GM19397 (cell line): ENCODE results near the gene MITF.

Experiments used
- ATAC-seq: cut with Tn5 transposase; IDR thresholded peaks from one replicate; pipeline ENCODE4 v1.9.1; 2021; ENCODE audit warnings: mild to moderate bottlenecking, moderate library complexity; ENCODE audit not compliant: unreplicated experiment

MITF gene

GRCh38 chr3:70000563-70001081, 261.4 kb downstream of the MITF start:
- no peak for ATAC-seq

- no peak for ATAC-seq
Measured at GRCh38 chr3:70003119-70003518, 263.9 kb downstream of the MITF start.

GRCh38 chr3:70006089-70006488, 266.8 kb downstream of the MITF start:
- ATAC-seq = no peak

GRCh38 chr3:70010346-70010745, 271.1 kb downstream of the MITF start:
- no peak for ATAC-seq

- ATAC-seq = no peak
Measured at GRCh38 chr3:70011582-70011981, 272.3 kb downstream of the MITF start.
